ENCODE data around the gene MYL11.
A peak's percentile ranks its signal among the peaks of the same experiment; 100 is the strongest.

MYL11 gene

DNA sequence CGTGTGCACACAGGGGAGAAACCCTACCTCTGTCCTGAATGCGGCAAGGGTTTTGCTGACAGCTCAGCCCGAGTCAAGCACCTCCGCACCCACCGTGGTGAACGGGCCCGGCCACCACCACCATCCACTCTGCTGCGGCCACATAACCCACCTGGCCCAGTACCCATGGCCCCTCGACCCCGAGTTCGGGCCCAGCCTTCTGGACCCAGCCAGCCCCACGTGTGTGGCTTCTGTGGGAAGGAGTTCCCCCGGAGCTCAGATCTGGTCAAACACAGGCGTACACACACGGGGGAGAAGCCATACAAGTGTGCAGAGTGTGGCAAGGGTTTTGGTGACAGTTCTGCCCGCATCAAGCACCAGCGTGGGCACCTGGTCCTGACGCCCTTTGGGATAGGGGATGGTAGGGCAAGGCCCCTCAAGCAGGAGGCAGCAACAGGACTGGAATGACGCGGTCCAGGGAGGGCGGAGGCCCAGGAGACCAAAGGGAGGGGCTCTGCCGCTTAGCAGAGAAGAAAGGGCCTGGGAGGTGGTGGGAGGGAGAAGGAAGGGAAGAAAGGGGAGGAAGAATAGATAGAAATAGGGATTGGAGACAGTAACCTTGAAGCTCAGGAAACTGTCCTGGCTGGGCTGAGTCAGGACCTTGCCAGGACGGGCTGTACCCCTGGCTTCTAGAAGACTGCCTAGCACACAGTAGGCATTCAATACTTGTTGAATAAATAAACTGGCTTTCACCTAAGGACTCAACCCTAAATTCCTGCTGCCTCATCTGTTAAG lies 24.2 kb downstream of the MYL11 start:
- ATAC-seq (ENCODE audit: insufficient read depth, low read depth) (no peak), DNase-seq (no peak)
- Histone ChIP-seq H3K4me2 (ENCODE audit: insufficient read depth, low read length) (peak overlapping the region; percentile 79), H3K4me3 (ENCODE audit: low read depth in 1 of 2, low read length in 2 of 2) (peak overlapping the region in 1 of 2 experiments; percentile 58; a peak in 2 of 4 replicates), H3K9ac (ENCODE audit: low read depth, low read length) (peak overlapping the region; percentile 60), H3K27me3 (ENCODE audit: insufficient read depth, low read length, poor library complexity) (no peaks in the 10 kb centered on the region), H3K79me2 (ENCODE audit: insufficient read depth, low read length) (peaks cover 40% of the 10 kb centered on the region), H3K36me3 (ENCODE audit: insufficient read depth, low read length) (peaks cover 25% of the 10 kb centered on the region), H3K4me1 (ENCODE audit: insufficient read depth, low read length) (peaks cover 65% of the 10 kb centered on the region), H4K20me1 (ENCODE audit: insufficient read depth, low read length) (peaks cover 14% of the 10 kb centered on the region), H2AFZ (ENCODE audit: low read depth, low read length) (no peak overlapping the region), H3K27ac (ENCODE audit: low read length) (peak overlapping the region; percentile 83; the same call in 1 of the 2 replicates), H3K9me3 (ENCODE audit: insufficient read depth, low read length, severe bottlenecking) (no peaks in the 10 kb centered on the region)
- TF ChIP-seq, protein P1, sequence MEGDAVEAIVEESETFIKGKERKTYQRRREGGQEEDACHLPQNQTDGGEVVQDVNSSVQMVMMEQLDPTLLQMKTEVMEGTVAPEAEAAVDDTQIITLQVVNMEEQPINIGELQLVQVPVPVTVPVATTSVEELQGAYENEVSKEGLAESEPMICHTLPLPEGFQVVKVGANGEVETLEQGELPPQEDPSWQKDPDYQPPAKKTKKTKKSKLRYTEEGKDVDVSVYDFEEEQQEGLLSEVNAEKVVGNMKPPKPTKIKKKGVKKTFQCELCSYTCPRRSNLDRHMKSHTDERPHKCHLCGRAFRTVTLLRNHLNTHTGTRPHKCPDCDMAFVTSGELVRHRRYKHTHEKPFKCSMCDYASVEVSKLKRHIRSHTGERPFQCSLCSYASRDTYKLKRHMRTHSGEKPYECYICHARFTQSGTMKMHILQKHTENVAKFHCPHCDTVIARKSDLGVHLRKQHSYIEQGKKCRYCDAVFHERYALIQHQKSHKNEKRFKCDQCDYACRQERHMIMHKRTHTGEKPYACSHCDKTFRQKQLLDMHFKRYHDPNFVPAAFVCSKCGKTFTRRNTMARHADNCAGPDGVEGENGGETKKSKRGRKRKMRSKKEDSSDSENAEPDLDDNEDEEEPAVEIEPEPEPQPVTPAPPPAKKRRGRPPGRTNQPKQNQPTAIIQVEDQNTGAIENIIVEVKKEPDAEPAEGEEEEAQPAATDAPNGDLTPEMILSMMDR (IDR thresholded peaks at IDR 0.05; ENCODE audit: borderline replicate concordance, extremely low read depth, low read length, poor library complexity, severe bottlenecking): no peak
- no peak for TF ChIP-seq EZH2 (IDR thresholded peaks at IDR 0.05; ENCODE audit: borderline replicate concordance, low read depth, low read length, severe bottlenecking)

DNA sequence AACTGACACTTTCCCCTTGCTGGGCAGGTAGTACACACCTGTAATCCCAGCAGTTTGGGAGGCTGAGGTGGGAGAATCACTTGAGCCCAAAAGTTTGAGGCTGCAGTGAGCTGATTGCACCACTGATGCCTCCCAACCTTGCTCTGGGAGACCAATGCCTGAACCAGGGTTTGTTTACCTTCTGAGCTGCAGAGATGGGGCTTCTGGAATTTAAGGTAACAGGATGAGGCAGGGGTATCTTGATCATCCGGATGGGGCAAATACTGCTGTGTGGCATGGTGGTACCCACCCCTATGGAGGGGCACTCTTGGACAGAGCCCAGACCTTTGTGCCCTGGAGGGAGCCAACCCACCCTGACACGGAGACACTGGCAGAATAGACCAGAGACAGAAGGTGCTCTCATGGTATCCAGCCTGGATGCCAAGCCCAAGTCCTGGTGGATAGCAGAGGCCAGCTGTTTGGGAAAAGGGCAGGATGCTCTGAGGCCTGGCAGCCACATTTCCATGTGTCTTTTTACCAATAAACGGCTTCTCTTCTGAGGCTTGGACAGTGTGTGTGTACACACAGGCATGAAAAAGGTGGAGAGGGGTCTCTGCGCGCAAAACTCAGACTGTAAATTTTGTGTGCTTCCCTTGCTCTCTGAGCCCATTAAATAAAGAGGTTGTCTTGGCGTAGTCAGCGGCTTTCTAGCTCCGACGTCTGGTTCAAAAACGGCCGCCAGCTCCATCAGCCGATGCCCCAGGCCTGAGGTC lies 25.0 kb downstream of the MYL11 start:
- no peak for TF ChIP-seq EZH2 (IDR thresholded peaks at IDR 0.05; ENCODE audit: borderline replicate concordance, low read depth, low read length, severe bottlenecking)
- TF ChIP-seq, protein P1 (IDR thresholded peaks at IDR 0.05; ENCODE audit: borderline replicate concordance, extremely low read depth, low read length, poor library complexity, severe bottlenecking): no peak
- H3K27ac ChIP-seq (ENCODE audit: low read length): peak overlapping the region; percentile 83
- ATAC-seq (ENCODE audit: insufficient read depth, low read depth): no peak; the same call in 2 of the 3 replicates
- peak overlapping the region; percentile 60 for H3K9ac ChIP-seq (ENCODE audit: low read depth, low read length)
- H2AFZ ChIP-seq (ENCODE audit: low read depth, low read length): peak overlapping the region; percentile 74
- no peaks in the 10 kb centered on the region for H3K27me3 ChIP-seq (ENCODE audit: insufficient read depth, low read length, poor library complexity)
- H3K9me3 ChIP-seq (ENCODE audit: insufficient read depth, low read length, severe bottlenecking): no peaks in the 10 kb centered on the region
- peak overlapping the region; percentile 79 for H3K4me2 ChIP-seq (ENCODE audit: insufficient read depth, low read length)
- peak overlapping the region; percentile 26 to 58; a peak in 3 of 4 replicates for H3K4me3 ChIP-seq (ENCODE audit: low read depth in 1 of 2, low read length in 2 of 2)
- no peak for DNase-seq
- H3K4me1 ChIP-seq (ENCODE audit: insufficient read depth, low read length): peaks cover 57% of the 10 kb centered on the region
- H3K79me2 ChIP-seq (ENCODE audit: insufficient read depth, low read length): peaks cover 36% of the 10 kb centered on the region
- H4K20me1 ChIP-seq (ENCODE audit: insufficient read depth, low read length): peaks cover 14% of the 10 kb centered on the region
- H3K36me3 ChIP-seq (ENCODE audit: insufficient read depth, low read length): peaks cover 25% of the 10 kb centered on the region

DNA sequence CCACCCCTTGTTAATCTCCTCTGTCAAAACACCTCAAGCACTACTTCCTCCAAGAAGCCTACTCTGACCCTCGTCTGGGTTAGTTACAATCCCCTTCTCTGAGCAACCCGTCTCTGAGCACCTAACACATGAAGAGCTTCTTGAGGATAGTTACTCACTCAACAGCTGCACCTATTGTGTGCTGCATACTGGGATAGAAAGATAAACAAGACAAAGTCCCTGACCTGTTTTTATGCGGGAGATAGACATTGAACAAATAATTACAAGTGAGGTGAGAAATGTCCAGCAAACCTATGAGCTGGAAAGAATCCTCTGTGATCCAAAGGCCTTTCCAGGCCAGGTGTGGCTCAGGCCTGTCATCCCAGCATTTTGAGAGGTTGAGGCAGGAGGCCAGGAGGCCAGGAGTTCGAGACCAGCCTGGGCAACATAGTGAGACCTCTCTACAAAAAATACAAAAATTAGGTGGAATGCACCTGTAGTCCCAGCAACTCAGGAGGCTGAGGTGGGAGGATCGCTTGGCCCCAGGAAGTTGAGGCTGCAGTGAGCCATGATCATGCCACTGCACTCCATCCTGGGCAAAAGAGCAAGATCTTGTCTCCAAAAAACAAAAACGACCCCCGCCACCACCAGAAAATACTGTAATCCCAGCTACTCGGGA lies 27.3 kb downstream of the MYL11 start:
- Histone ChIP-seq H3K9ac (ENCODE audit: low read depth, low read length) (no peak overlapping the region), H3K9me3 (ENCODE audit: insufficient read depth, low read length, severe bottlenecking) (no peaks in the 10 kb centered on the region), H3K4me3 (ENCODE audit: low read depth in 1 of 2, low read length in 2 of 2) (no peak overlapping the region), H3K79me2 (ENCODE audit: insufficient read depth, low read length) (peaks cover 13% of the 10 kb centered on the region), H2AFZ (ENCODE audit: low read depth, low read length) (no peak overlapping the region), H3K4me2 (ENCODE audit: insufficient read depth, low read length) (no peak overlapping the region), H3K27me3 (ENCODE audit: insufficient read depth, low read length, poor library complexity) (no peaks in the 10 kb centered on the region), H4K20me1 (ENCODE audit: insufficient read depth, low read length) (peaks cover 12% of the 10 kb centered on the region), H3K27ac (ENCODE audit: low read length) (no peak overlapping the region), H3K4me1 (ENCODE audit: insufficient read depth, low read length) (peaks cover 49% of the 10 kb centered on the region), H3K36me3 (ENCODE audit: insufficient read depth, low read length) (peaks cover 23% of the 10 kb centered on the region)
- no peak for TF ChIP-seq EZH2 (IDR thresholded peaks at IDR 0.05; ENCODE audit: borderline replicate concordance, low read depth, low read length, severe bottlenecking)
- TF ChIP-seq, protein P1 (IDR thresholded peaks at IDR 0.05; ENCODE audit: borderline replicate concordance, extremely low read depth, low read length, poor library complexity, severe bottlenecking): no peak
- no peak for DNase-seq
- ATAC-seq (ENCODE audit: insufficient read depth, low read depth): no peak
